HG02759 (cell line): ENCODE data around the gene DSE.

ENCODE experiments used
- ATAC-seq: cut with Tn5 transposase; IDR thresholded peaks from one replicate; pipeline ENCODE4 v1.9.1; 2021; ENCODE audit warnings: mild to moderate bottlenecking, moderate library complexity; ENCODE audit not compliant: unreplicated experiment

DSE gene

GRCh38 chr6:116471531-116471930 lies 100.8 kb downstream of the DSE start:
- no peak for ATAC-seq

DNA sequence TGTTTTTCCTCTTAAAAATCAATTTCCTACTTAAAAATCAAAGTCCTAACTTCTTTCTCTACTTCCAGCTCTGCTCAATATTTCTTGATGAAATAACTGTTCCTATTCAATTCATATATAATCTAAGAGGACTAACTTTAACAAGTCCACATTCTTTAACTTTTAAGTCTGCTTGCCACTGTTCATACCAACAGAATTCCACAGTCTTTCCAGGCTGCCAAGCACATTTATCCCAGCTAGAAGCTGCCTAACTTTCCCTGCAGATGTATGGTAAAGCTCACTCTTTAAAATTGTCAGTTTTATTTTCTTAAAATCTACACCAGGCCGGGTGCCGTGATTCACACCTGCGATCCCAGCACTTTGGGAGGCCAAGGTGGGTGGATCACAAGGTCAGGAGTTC lies 102.0 kb downstream of the DSE start:
- ATAC-seq = no peak

DNA sequence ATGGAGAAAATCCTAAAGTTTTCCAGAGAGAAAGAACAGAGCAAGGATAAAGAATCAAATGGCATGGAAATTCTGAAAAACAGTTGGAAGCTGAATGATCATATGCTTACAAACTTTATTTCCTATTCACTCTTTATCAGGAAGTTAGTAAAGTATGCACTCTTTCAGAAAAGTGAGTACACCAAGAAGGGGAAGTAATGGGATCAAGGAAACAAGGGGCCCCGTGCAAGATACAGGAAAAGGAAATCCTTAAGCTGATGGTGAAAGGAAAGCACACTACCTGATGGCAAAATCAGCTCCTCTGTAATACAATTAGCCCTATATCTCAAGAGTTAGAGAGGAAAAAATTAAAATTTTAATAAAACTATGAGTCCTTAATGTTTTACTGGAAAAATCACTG lies 104.4 kb downstream of the DSE start:
- no peak for ATAC-seq

DNA sequence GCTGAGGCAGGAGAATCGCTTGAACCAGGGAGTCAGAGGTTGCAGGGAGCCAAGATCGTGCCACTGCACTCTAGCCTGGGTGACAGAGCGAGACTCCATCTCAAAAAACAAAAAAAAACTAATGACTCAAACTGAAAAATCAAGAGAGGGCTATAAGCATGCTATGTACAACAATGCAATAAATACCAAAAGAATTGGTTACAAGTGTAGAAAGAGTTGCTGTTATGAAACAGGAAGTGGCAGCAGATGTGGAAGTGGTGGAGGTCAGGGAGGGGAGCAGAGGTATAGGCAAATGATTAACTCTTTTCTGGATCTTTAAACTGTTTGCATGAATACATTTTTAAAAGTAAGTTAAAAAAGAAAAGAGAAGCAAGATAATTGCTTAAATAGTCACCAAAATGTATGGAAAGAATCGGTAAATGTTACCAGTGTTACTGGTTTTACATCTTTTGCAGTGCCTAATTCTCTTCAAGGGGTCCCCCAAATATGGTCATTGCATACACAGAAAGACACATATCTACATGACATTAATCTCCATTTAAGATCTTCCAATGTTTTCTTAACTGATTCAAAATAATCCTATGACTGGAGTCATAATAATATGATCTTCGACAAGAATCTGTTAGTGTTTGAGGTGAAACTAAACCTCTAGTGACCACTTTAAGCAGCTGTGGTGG lies 105.4 kb downstream of the DSE start:
- peak; percentile 100 for ATAC-seq

GRCh38 chr6:116482780-116483179 lies 112.0 kb downstream of the DSE start:
- ATAC-seq = no peak

DNA sequence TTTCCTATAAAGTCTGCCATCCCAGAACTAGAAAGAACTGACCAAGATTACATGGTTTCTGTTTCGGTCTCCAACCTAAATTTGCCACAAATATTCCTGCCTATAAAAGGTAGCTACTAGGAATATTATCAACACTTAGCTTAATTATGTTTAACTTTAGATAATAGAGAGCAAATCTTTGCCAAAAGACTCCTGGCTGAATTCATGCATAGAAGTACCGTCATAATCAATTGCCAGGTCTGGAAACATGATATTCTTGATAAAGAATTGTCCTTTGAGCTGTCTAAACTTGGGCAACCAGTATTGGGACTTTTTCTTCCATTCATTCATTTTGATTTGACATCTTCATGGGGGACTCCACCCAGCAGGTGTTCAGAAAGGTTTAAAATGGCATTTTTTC lies 112.9 kb downstream of the DSE start:
- ATAC-seq = no peak

GRCh38 chr6:116485559-116486184 lies 114.9 kb downstream of the DSE start:
- ATAC-seq = no peak

- ATAC-seq = no peak
Measured at GRCh38 chr6:116491610-116492330, 121.0 kb downstream of the DSE start.

DNA sequence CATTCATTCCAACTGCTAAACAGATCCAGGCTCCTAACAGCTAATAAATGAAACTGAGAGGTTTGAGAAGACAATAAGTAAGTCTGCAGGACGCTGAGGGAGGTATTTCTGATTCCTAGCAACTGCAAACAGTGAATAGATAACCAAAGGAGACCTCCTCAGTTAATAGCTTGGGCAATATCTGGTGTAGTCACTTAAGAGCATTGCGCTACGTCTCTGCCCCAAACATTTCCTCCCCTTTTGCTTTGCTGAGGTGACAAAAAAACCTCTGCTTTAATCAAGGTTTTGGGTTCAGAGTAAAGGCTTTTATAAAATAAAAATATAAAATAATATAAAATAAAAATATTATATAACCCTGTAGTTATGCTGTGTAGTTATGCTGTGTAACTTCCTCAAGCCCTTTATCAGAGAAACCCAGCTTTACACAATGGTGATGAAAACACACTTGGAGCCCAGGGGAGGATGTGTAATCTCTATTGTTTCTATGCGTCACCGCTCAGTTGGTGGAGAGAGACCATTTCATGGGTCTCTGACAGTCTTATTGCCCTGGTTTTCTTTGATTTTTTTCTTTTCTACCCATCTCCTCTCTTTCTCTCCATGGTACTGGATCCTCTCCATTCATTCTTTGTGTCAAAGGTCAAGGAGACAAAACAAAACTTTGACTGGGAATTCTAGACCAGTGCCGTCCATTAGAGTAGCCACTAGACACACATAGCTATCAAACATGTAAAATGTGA lies 121.8 kb downstream of the DSE start:
- ATAC-seq = no peak
